Prostate gland (tissue), 2 donors: ENCODE measurements around the gene LSM7. TPM values are rescaled to one million over a fixed set of nuclear protein-coding genes. Genes with fewer than 3 reads are reported as not detected.

Experiments
- DNase-seq: peaks from one replicate; pipeline ENCODE4 v3.0.0-alpha.2; 2019; ENCODE audit warnings: low spot score
- H3K27ac ChIP-seq, 2 donors: fragments of 200-600 bp; sonication (generic); 2 replicates each; pipeline ENCODE4 v1.5.1; 2017 to 2019
- H3K27me3 ChIP-seq: fragments of 200-600 bp; sonication (generic); replicated peaks from 2 replicates; pipeline ENCODE4 v1.5.1; 2019; ENCODE audit not compliant: insufficient read depth
- H3K36me3 ChIP-seq, 2 donors: fragments of 200-600 bp; sonication (generic); 1 replicate in 1 of 2; 2 replicates in 1 of 2; pipeline versions ENCODE4 v1.5.1 to v1.8.1; 2017 to 2019
- H3K4me1 ChIP-seq: fragments of 200-600 bp; sonication (generic); replicated peaks from 2 replicates; pipeline ENCODE4 v1.5.1; 2019
- H3K4me3 ChIP-seq, 2 donors: fragments of 200-600 bp; sonication (generic); 2 replicates each; pipeline ENCODE4 v1.5.1; 2017 to 2019
- H3K9me3 ChIP-seq: fragments of 200-600 bp; sonication (generic); 2 replicates; pipeline ENCODE4 v1.5.1; 2017
- POLR2A ChIP-seq: fragments of 450-650 bp; IDR thresholded peaks from one replicate; pipeline ENCODE4 v1.6.1; 2016; ENCODE audit warnings: antibody characterized with exemption, mild to moderate bottlenecking
- POLR2AphosphoS5 ChIP-seq: sonication (generic); formaldehyde crosslinking; IDR thresholded peaks from one replicate; pipeline ENCODE4 v1.6.1; 2017; ENCODE audit warnings: antibody characterized with exemption
- WGBS: methylation state at CpG from one replicate; pipeline ENCODE4 v1.1.5; 2018; 5-methylcytosine and 5-hydroxymethylcytosine counted together
- intact Hi-C: fragments of 100-400 bp; cut with DNase I; formaldehyde crosslinking; loops from one replicate; pipeline ENCODE4 v1.14.2; 2022
- total RNA-seq, 2 donors: library from RNA; depleted of rRNA; stranded (reverse); fragments of >200 nt; gene quantifications; one replicate each; pipeline ENCODE4 v1.1.0, GENCODE V29; 2016
- TF ChIP-seq, protein P1 (sequence below), 4 experiments: fragments of 200-600 bp in 2 of 4; fragments of 450-650 bp in 2 of 4; sonication (generic) in 2 of 4; IDR thresholded peaks; 1 replicate in 3 of 4; 2 replicates in 1 of 4; pipeline ENCODE4 v1.5.1; 2016 to 2019; ENCODE audit warnings: antibody characterized with exemption in 4 of 4, mild to moderate bottlenecking in 2 of 4, moderate library complexity in 2 of 4

LSM7 gene
- total RNA-seq, 2 donors from 2014 or later, result 125 to 135 TPM

DNA sequence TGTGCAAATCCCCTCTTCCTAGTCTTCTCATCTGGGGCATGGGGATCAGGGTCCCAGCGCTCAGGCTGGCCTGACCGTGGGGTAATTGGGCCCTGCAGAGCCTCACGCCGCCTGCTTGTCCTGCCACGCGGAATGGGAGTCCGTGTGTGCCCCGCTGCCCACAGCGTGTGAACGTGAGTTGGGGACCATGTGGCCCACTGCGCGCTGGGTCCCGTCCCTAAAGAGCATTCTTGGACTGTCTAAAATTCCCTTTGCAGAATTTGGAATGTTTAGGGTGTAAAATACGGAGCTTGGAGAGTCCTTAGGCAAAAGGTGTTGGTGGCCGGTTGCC, 34.5 kb upstream of the LSM7 start:
- Histone ChIP-seq H3K36me3 (no peaks in the 10 kb centered on the region), H3K27me3 (peaks cover 7% of the 10 kb centered on the region), H3K4me3 (no peak overlapping the region), H3K9me3 (no peaks in the 10 kb centered on the region), H3K4me1 (no peaks in the 10 kb centered on the region), H3K27ac (no peak overlapping the region)
- WGBS, result 75% methylated on average over 15 of the region's 15 CpGs
- intact Hi-C loops, result no loop called here
- no peak for DNase-seq
- TF ChIP-seq POLR2A (no peak), POLR2AphosphoS5 (no peak)
- TF ChIP-seq, protein P1, sequence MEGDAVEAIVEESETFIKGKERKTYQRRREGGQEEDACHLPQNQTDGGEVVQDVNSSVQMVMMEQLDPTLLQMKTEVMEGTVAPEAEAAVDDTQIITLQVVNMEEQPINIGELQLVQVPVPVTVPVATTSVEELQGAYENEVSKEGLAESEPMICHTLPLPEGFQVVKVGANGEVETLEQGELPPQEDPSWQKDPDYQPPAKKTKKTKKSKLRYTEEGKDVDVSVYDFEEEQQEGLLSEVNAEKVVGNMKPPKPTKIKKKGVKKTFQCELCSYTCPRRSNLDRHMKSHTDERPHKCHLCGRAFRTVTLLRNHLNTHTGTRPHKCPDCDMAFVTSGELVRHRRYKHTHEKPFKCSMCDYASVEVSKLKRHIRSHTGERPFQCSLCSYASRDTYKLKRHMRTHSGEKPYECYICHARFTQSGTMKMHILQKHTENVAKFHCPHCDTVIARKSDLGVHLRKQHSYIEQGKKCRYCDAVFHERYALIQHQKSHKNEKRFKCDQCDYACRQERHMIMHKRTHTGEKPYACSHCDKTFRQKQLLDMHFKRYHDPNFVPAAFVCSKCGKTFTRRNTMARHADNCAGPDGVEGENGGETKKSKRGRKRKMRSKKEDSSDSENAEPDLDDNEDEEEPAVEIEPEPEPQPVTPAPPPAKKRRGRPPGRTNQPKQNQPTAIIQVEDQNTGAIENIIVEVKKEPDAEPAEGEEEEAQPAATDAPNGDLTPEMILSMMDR (IDR thresholded peaks at IDR 0.05), result no peak

DNA sequence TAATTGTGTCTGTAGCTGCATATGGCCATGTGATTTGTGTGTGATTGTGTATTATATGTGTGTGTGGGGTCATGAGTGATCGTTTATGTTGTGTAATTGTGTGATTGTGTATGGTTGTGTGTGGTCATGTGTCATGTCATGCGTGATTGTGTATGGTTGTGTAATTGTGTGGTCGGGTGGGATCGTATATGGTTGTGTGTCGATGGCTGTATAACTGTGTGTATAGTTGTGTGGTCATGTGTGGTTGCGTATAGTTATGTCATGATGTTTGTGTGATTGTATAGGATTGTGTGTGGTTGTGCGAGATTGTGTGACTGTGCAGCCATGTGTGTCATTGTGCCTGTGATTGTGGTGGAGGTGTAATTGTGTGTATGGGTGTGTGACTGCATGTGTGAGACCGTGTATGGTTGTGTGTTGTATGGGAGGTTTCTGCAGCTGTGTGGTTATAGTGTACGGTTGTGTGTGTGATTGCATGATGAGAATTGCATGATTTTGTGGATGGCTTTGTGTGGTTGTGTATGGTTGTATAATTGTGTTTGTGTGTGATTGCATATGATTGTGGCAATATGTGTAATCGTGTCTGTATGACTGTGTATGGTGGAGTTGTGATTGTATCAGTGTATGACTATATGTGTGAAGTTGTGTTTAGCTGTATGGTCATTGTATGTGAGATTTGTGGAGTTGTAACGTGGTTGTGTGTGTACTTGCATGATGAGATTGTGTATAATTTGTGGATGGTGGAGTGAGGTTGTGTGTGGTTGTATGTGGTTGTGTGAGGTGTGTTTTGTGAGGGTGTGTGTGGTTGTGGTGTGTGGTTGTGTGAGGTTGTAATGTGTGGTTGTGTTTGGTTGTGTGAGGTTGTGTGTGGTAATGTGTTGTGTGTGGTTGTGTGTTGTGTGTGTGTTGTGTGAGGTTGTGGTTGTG, 33.9 kb upstream of the LSM7 start:
- Histone ChIP-seq H3K9me3 (no peaks in the 10 kb centered on the region), H3K4me3 (no peak overlapping the region), H3K27ac (no peak overlapping the region), H3K4me1 (no peaks in the 10 kb centered on the region), H3K27me3 (peaks cover 7% of the 10 kb centered on the region), H3K36me3 (no peaks in the 10 kb centered on the region)
- intact Hi-C loops, result no loop called here
- 89% methylated on average over 11 of the region's 11 CpGs for WGBS
- TF ChIP-seq, protein P1 (IDR thresholded peaks at IDR 0.05), result no peak
- no peak for TF ChIP-seq POLR2AphosphoS5
- TF ChIP-seq POLR2A, result no peak
- no peak for DNase-seq

DNA sequence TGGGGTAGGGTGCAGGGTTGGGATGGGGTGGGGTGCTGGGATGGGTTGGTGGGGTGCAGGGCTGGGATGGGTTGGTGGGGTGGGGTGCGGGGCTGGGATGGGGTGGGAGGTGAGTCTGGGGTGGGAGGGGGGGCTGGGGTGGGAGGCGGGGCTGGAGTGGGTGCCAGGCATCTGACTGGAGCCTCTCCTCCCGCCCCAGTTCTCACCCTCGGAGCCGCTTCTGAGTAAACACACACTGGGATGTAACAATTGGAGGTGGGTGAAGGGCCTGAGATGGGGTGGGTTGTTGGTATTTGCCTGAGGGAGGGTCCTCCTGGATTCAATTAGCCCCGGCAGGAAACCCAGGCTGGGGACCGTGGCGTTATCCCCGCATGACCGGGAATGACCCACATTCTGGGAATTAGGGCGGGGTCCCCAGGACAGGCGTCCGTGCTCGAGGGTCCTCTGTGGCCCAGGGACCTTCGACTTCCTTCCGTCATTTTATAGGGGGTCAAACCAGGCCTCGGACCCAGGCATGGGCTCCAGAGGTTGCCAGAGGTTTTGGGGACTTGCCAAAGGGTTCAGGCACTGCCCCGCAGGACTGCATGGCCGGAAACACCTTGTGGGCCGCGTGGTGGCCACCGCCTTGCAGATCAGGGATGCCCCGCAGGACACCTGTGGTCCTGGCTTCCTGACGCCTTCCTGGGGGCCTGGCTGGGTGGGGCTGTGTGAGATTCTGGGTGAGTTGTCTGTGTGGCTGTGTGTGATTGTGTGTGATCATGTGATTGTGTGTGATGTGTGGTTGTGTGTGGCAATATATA, 33.1 kb upstream of the LSM7 start:
- no peak for DNase-seq
- H3K36me3 ChIP-seq, result no peaks in the 10 kb centered on the region
- H3K9me3 ChIP-seq, result no peaks in the 10 kb centered on the region
- no peak for TF ChIP-seq POLR2A
- no peak for TF ChIP-seq POLR2AphosphoS5
- TF ChIP-seq, protein P1 (IDR thresholded peaks at IDR 0.05), result no peak
- intact Hi-C loops, result no loop called here
- H3K27ac ChIP-seq, result no peak overlapping the region
- no peaks in the 10 kb centered on the region for H3K4me1 ChIP-seq
- WGBS, result 21% methylated on average over 19 of the region's 24 CpGs
- H3K27me3 ChIP-seq, result peaks cover 7% of the 10 kb centered on the region
- H3K4me3 ChIP-seq, result no peak overlapping the region

DNA sequence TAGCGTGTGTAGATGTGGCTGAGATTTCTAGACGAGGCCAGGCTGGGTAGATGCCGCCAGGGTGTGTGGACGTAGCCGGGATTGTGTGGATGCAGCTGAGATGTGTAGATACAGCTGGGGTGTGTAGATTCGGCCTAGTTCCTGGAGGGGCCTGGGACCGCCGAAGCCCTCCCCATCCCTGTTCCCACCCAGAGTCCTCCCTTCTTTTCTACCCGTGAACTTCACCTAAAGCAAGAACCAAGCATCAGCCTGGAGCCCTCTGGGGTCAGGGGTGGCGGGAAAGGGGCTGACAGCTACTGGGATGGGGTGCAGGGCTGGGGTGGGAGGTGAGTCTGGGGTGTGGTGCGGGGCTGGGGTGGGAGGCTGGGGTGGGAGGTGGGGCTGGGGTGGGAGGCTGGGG, 32.4 kb upstream of the LSM7 start:
- Histone ChIP-seq H3K9me3 (no peaks in the 10 kb centered on the region), H3K27ac (no peak overlapping the region), H3K27me3 (peaks cover 7% of the 10 kb centered on the region), H3K4me1 (no peaks in the 10 kb centered on the region), H3K36me3 (no peaks in the 10 kb centered on the region), H3K4me3 (no peak overlapping the region)
- DNase-seq, result no peak
- WGBS, result 64% methylated on average over 10 of the region's 11 CpGs
- TF ChIP-seq POLR2AphosphoS5 (no peak), POLR2A (no peak)
- TF ChIP-seq, protein P1 (IDR thresholded peaks at IDR 0.05), result no peak
- intact Hi-C loops, result no loop called here
